Right cardiac atrium (tissue), 5 donors: Measurements from ENCODE around the gene FBXL15. TPM values are rescaled to one million over a fixed set of nuclear protein-coding genes. Genes with fewer than 3 reads are reported as not detected.

ENCODE experiments used
- ATAC-seq, 2 donors: fragments of 200-7000 bp; cut with Tn5 transposase; one replicate each; pipeline versions ENCODE4 v1.8.0 to v1.9.1; 2020; ENCODE audit warnings: moderate library complexity in 2 of 2, mild to moderate bottlenecking in 1 of 2
- DNase-seq, 3 donors: peaks; one replicate each; pipeline ENCODE4 v3.0.0-alpha.2; 2020
- H3K27ac ChIP-seq: one replicate; pipeline ENCODE4 v1.5.1; 2013; ENCODE audit warnings: mild to moderate bottlenecking, low read length, control low read depth, moderate library complexity
- H3K27me3 ChIP-seq: one replicate; pipeline ENCODE4 v1.6.1; 2013; ENCODE audit not compliant: control insufficient read depth, insufficient read depth
- H3K4me1 ChIP-seq: one replicate; pipeline ENCODE4 v1.6.1; 2013; ENCODE audit warnings: low read length; ENCODE audit not compliant: control insufficient read depth, insufficient read depth
- H3K4me3 ChIP-seq: one replicate; pipeline ENCODE4 v1.5.1; 2013; ENCODE audit warnings: low read length, control low read depth
- H3K9me3 ChIP-seq: one replicate; pipeline ENCODE4 v1.6.1; 2013; ENCODE audit warnings: low read length; ENCODE audit not compliant: control insufficient read depth
- WGBS: extraction: QIAGEN DNeasy Blood & Tissue Kit; methylation state at CpG from one replicate; pipeline ENCODE4 v1.1.7; 2013; 5-methylcytosine and 5-hydroxymethylcytosine counted together
- intact Hi-C, 4 donors: fragments of 100-400 bp; cut with DNase I; formaldehyde crosslinking; loops; one replicate each; pipeline versions ENCODE4 v1.11.0 to v1.14.0; 2022 to 2023
- long read RNA-seq, 4 donors: library from polyadenylated mRNA; unstranded; transcript quantifications; one replicate each; pipeline ENCODE4 v2.0.0, GENCODE V29; 2020 to 2021
- polyA plus RNA-seq: library from polyadenylated mRNA; stranded (reverse); fragments of 200-250 nt; gene quantifications from one replicate; pipeline ENCODE4 v1.2.3, GENCODE V29; 2013
- total RNA-seq, 4 donors: library from RNA; stranded (reverse); fragmentation: NEBNext Ultra II Directional; extraction: Animal tissue kit (Norgen Biotek cat#: 25700); gene quantifications; one replicate each; pipeline ENCODE4 v1.2.1, GENCODE V29; 2021
- donor health status: healthy with polysubstance abuse.
- donor health status: DM: no; HTN: yes; CAD: no.
- donor health status: DM: no; HTN: no; CAD: no.
- donor health status: DM: no; HTN: yes; CAD: no; lungs with severe emphysema.
- donor health status: DM: yes; HTN: yes; CAD: no.

FBXL15 gene, protein sequence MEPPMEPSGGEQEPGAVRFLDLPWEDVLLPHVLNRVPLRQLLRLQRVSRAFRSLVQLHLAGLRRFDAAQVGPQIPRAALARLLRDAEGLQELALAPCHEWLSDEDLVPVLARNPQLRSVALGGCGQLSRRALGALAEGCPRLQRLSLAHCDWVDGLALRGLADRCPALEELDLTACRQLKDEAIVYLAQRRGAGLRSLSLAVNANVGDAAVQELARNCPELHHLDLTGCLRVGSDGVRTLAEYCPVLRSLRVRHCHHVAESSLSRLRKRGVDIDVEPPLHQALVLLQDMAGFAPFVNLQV
- total RNA-seq (10 to 100 TPM; 14.0 to 15.6 (median 14.4) TPM), polyA plus RNA-seq (14.4 TPM)
- long read RNA-seq, donor 1, partial matches to known transcripts: 61 of 73 reads
- long read RNA-seq, donor 1, other reads (novel, unspliced or antisense): 9 of 73 reads
- long read RNA-seq, donor 2, partial matches to known transcripts: 33 of 42 reads
- long read RNA-seq, donor 2, other reads (novel, unspliced or antisense): 8 of 42 reads
- long read RNA-seq, donor 3, transcript FBXL15-201 (4 exons, 2,362 nt): major isoform, 11 of 99 reads
- long read RNA-seq, donor 3, partial matches to known transcripts: 62 of 99 reads
- long read RNA-seq, donor 3, other reads (novel, unspliced or antisense): 26 of 99 reads
- long read RNA-seq, donor 4, partial matches to known transcripts: 39 of 48 reads
- long read RNA-seq, donor 4, other reads (novel, unspliced or antisense): 7 of 48 reads

DNA sequence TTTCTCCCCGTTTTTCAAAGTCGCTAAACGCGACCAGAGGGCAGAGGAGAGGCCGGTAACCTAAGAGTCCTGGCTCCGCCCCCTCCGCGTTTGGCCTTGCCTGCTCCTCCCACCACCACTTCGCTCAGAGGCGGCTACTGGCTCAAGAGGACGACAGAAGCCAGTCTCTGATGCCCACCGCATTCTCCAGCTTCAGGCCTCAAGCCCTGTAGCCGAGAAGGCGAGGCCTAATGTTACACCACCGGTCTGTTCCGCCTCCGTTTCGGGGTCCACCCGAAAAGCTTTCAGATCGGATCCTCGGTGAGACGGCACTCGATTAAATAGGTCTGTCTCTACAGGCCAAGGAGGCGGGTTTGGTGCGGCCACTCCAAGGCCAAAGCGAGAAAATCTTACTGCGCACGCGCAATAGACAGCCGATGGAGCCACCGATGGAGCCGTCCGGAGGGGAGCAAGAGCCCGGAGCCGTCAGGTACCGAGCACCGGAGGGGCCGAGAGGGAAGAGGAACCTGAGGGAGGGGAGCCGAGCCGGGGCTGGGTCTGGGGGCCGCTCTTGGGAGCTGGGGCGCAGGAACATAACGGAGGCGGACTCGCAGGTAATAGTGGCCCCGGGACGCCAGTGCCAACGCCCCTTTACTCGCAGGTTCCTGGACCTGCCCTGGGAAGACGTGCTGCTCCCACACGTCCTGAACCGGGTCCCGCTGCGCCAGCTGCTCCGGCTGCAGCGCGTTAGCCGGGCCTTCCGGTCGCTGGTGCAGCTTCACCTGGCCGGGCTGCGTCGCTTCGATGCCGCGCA, at the start of gene FBXL15:
Gene FBXL15 (plus strand): TSS at position 123 of the 793 bp plus-strand sequence. CDS start 294 bp downstream, at position 417.
- no peaks in the 10 kb centered on the region for H3K9me3 ChIP-seq
- peak within 1 kb of the TSS; percentile 58 for H3K4me3 ChIP-seq
- under 1% methylated on average over 66 of the region's 66 CpGs for WGBS
- intact Hi-C loops: no loop called here
- DNase-seq (peak; percentile 96 to 98 (median 97)), ATAC-seq (peak; percentile 88)
- no peaks in the 10 kb centered on the region for H3K27me3 ChIP-seq
- H3K4me1 ChIP-seq: peaks cover 3% of the 10 kb centered on the region
- peak within 1 kb of the TSS; percentile 92 for H3K27ac ChIP-seq

DNA sequence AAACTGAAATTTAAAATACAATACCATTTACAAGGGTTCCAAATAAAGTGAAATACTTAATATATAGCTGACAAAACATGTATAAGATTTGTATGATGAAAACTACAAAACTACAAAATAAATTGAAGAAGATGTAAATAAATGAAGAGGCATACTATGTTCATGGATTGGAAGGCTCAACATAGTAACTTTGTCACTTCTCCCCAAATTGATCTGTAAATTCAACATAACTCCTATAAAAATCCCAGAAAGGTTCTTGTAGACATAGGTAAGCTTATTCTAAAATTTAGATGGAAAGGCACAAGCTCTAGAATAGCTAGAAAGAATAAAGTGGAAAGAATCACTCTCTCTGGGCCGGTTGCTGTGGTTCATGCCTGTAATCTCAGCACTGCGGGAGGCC, 49.3 kb upstream of the FBXL15 start:
- WGBS: over 99% methylated on average over 2 of the region's 2 CpGs
- Histone ChIP-seq H3K9me3 (no peaks in the 10 kb centered on the region), H3K27me3 (no peaks in the 10 kb centered on the region), H3K27ac (no peak overlapping the region), H3K4me3 (no peak overlapping the region), H3K4me1 (no peaks in the 10 kb centered on the region)
- no peak for DNase-seq
- ATAC-seq: no peak
- intact Hi-C loops: no loop called here

DNA sequence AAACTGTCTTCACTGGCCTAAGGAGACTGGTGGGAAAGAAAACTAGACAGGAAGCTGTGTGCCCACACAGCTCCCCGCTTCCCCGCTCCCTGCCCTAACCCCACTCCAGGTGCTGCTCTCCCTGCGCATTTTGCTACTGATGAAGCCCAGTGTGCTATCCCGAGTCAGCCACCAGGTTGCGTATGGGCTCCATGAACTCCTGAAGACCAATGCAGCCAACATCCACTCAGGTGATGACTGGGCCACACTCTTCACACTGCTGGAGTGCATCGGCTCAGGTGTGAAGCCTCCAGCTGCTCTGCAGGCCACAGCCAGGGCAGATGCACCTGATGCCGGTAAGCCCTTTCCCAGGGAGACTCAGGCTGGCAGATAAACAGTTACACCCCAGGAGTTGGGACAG, 45.4 kb upstream of the FBXL15 start:
- no peak overlapping the region for H3K27ac ChIP-seq
- H3K4me3 ChIP-seq: no peak overlapping the region
- intact Hi-C loops: no loop called here
- no peak for DNase-seq
- H3K9me3 ChIP-seq: no peaks in the 10 kb centered on the region
- H3K27me3 ChIP-seq: no peaks in the 10 kb centered on the region
- 88% methylated on average over 7 of the region's 7 CpGs for WGBS
- no peak for ATAC-seq
- H3K4me1 ChIP-seq: no peaks in the 10 kb centered on the region

DNA sequence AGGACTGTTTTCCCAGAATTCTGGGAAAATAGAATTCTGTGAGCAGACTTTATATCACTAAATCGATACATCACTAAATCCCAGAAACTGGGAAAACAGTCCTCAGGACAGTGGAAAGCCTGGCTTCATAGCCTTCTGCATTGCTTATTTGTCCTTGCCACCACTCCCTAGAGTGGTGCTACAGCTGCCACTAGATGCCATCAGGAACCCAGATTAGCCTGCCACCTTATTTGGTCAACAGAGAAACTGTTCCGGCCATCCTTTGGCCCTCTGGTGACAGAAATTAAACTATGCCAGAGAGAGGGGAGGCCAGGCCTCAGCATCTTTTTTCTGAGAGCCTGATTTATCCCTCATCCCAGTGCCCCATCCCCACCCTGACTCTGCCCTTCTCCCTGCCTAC, 44.8 kb upstream of the FBXL15 start:
- Histone ChIP-seq H3K4me1 (no peaks in the 10 kb centered on the region), H3K27ac (no peak overlapping the region), H3K27me3 (no peaks in the 10 kb centered on the region), H3K4me3 (no peak overlapping the region), H3K9me3 (no peaks in the 10 kb centered on the region)
- 82% methylated on average over 2 of the region's 2 CpGs for WGBS
- no peak for ATAC-seq
- intact Hi-C loops: no loop called here
- no peak for DNase-seq

DNA sequence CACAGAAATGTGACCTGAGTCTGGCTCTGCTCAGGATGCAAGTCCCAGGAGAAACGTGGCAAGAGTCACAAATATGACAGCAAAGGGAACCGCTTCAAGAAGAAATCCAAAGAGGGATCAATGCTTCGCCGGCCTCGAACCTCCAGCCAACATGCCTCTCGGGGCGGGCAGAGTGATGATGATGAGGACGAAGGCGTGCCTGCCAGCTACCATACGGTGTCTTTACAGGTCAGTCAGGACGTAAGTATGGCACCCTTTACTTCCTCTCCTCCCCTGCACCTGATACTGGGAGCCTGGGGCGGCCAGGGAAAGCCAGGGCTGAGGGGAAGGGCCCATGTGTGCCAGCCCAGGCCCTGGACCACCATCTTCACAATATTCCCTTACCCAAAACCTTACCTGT, 43.7 kb upstream of the FBXL15 start:
- Histone ChIP-seq H3K4me1 (no peaks in the 10 kb centered on the region), H3K4me3 (no peak overlapping the region), H3K9me3 (no peaks in the 10 kb centered on the region), H3K27ac (no peak overlapping the region), H3K27me3 (no peaks in the 10 kb centered on the region)
- no peak for ATAC-seq
- WGBS: 92% methylated on average over 12 of the region's 12 CpGs
- intact Hi-C loops: no loop called here
- DNase-seq: no peak

DNA sequence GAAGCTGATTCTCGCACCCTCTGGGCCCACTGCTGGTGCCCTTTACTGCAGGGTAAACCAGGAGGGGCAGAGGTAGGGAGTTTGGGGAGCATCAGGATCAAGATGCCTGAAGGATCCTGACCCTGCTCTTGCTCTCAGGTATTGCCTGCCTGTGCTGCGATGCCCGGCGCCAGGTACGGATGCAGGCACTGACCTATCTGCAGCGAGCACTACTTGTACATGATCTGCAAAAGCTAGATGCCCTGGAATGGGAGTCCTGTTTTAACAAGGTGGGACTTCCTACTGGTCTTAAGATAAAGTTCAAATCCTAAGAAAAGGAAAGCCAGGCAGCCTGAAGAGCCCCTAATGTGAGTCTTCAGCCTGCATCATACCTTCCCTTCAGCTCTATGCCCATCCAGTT, 41.3 kb upstream of the FBXL15 start:
- no peak overlapping the region for H3K27ac ChIP-seq
- no peaks in the 10 kb centered on the region for H3K9me3 ChIP-seq
- DNase-seq (no peak), ATAC-seq (no peak)
- intact Hi-C loops: no loop called here
- H3K4me1 ChIP-seq: no peaks in the 10 kb centered on the region
- no peak overlapping the region for H3K4me3 ChIP-seq
- 93% methylated on average over 6 of the region's 6 CpGs for WGBS
- no peaks in the 10 kb centered on the region for H3K27me3 ChIP-seq

DNA sequence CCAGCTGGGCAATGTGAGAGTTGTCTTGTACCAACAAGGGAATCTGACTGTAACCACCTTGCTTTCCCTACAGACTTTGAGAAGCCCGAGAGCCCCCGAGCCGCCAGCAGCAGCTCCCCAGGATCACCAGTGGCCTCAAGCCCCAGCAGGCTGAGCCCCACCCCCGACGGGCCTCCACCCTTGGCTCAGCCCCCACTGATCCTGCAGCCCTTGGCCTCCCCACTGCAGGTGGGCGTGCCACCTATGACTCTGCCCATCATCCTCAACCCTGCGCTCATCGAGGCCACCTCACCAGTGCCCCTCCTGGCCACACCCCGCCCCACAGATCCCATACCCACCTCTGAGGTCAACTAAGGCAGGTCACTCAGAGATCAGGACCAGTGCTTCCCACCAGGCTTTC, 38.7 kb upstream of the FBXL15 start:
- peaks cover 2% of the 10 kb centered on the region for H3K4me1 ChIP-seq
- intact Hi-C loops: no loop called here
- no peaks in the 10 kb centered on the region for H3K9me3 ChIP-seq
- peak; percentile 6 to 13 for ATAC-seq
- H3K27ac ChIP-seq: no peak overlapping the region
- no peaks in the 10 kb centered on the region for H3K27me3 ChIP-seq
- H3K4me3 ChIP-seq: no peak overlapping the region
- DNase-seq: peak in 1 of 3 donors; percentile 55
- 86% methylated on average over 9 of the region's 9 CpGs for WGBS

DNA sequence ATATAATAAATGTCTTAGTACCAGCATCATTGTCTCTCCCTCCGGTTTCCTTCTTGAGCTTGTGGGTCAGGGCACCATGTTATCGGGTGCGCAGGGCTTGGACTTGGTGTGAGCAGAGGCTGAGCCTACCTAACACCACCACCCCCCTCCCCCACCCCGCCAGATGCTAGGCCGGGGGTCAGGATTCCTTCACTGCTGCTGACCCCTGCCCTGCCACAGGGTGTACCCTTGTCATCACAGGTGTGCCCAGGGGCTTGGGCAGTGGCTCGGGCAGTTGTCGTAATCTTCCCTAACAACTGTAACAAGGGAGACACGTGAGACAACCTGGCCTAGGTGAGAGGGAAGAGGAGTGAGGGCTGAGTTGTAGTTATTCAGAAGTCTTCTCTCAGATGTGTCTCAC, 37.8 kb upstream of the FBXL15 start:
- DNase-seq: no peak
- Histone ChIP-seq H3K27ac (no peak overlapping the region), H3K9me3 (no peaks in the 10 kb centered on the region), H3K4me1 (peaks cover 2% of the 10 kb centered on the region), H3K4me3 (no peak overlapping the region), H3K27me3 (no peaks in the 10 kb centered on the region)
- intact Hi-C loops: no loop called here
- ATAC-seq: no peak
- 93% methylated on average over 8 of the region's 8 CpGs for WGBS

DNA sequence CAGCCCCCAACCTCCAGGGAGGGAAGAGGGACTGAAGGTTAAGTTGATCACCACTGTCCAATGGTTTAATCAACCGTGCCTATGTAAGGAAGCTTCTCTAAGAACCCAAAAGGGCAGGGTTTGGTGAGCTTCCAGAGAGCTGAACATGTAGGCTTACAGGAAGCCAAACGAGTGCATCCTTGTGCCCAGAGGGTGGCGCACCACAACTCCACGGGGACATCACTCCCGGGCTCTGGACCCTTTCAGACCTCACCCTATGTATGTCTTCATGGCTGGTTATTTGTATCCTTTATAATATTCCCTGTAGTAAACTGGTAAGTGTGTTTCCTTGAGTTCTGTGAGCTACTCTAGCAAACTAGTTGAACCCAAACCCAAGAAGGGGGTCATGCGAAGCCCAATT, 36.6 kb upstream of the FBXL15 start:
- H3K4me1 ChIP-seq: peaks cover 2% of the 10 kb centered on the region
- H3K4me3 ChIP-seq: no peak overlapping the region
- WGBS: 39% methylated on average over 6 of the region's 6 CpGs
- H3K27ac ChIP-seq: no peak overlapping the region
- DNase-seq (no peak), ATAC-seq (peak in 1 of 2 donors; percentile 12)
- H3K27me3 ChIP-seq: no peaks in the 10 kb centered on the region
- no peaks in the 10 kb centered on the region for H3K9me3 ChIP-seq
- intact Hi-C loops: no loop called here

DNA sequence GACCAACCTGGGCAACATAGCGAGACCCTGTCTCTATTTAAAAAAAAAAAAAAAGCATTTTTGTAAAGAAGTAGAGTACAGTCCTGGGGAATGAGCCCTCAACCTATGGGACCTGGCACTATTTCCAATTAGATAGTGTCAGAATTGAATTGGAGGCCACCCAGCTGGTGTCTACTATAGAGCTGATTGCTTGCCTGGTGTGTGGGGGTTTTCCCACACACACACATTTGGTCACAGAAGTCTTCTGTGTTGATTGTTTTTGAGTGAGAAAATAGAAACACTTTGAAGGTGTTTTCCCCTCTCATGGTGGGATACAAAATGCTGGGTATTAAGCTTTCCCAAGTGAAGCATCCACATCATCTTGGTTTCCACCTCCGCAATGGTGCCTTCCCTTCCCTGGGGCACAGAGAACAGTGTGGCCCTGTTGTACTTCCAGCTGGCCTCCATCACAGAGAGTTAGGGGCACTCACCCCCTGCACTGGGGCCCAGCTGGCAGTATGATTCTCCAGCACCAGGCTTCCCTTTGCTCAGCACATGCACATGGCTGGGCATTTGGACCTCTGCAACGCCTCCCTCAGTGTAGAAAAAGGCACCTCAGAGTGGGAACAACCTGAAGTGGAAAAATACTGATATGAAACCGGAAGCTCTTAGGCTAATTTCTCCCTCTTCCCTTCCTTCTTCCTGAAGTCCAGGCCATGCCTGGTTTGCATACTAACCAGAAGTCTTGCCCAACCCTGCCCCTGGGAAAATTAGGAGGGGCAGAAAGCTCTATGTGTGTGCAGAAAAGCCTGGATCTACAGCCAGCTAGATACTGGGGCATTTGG, 35.8 kb upstream of the FBXL15 start:
- H3K27me3 ChIP-seq: no peaks in the 10 kb centered on the region
- DNase-seq (peak in 2 of 3 donors; percentile 67 to 79), ATAC-seq (peak; percentile 74 to 82)
- intact Hi-C loops: no loop called here
- H3K4me3 ChIP-seq: no peak overlapping the region
- H3K9me3 ChIP-seq: no peaks in the 10 kb centered on the region
- no peak overlapping the region for H3K27ac ChIP-seq
- WGBS: 59% methylated on average over 4 of the region's 4 CpGs
- H3K4me1 ChIP-seq: peaks cover 2% of the 10 kb centered on the region
